Activated CD8-positive, alpha-beta T cell treated with anti-CD3 and anti-CD28 coated beads for 36 hours (primary cell): ENCODE measurements around the gene GFPT2. TPM values are rescaled to one million over a fixed set of nuclear protein-coding genes. Genes with fewer than 3 reads are reported as not detected.

Experiments used
- ATAC-seq: fragments of 200-7000 bp; cut with Tn5 transposase; one replicate; pipeline ENCODE4 v1.10.0; 2021; ENCODE audit warnings: mild to moderate bottlenecking, moderate library complexity
- CTCF ChIA-PET: fragments of 350-600 bp; sonication (Branson Sonifier 250); formaldehyde crosslinking; loops from one replicate; lab custom pipeline; 2021; ENCODE audit warnings: antibody characterized with exemption; lab: Charles Lee
- POLR2A ChIA-PET: fragments of 350-600 bp; sonication (Branson Sonifier 250); formaldehyde crosslinking; loops from one replicate; lab custom pipeline; 2021; ENCODE audit warnings: antibody characterized with exemption; lab: Charles Lee
- DNase-seq: peaks from one replicate; pipeline ENCODE4 v3.0.0-alpha.2; 2020
- H3K27ac Mint-ChIP-seq: one replicate; pipeline ENCODE4 v1.8.0; 2021; ENCODE audit warnings: mild to moderate bottlenecking, mixed read lengths
- H3K27me3 Mint-ChIP-seq: one replicate; pipeline ENCODE4 v1.8.0; 2021; ENCODE audit warnings: mixed read lengths
- H3K36me3 Mint-ChIP-seq: one replicate; pipeline ENCODE4 v1.8.0; 2021; ENCODE audit warnings: low read depth, mixed read lengths
- H3K4me1 Mint-ChIP-seq: one replicate; pipeline ENCODE4 v1.8.0; 2021; ENCODE audit warnings: low read depth, mixed read lengths
- H3K4me3 Mint-ChIP-seq: one replicate; pipeline ENCODE4 v1.8.0; 2021; ENCODE audit warnings: mild to moderate bottlenecking, moderate library complexity, mixed read lengths
- H3K9me3 Mint-ChIP-seq: one replicate; pipeline ENCODE4 v1.8.0; 2021; ENCODE audit warnings: mixed read lengths
- CTCF ChIP-seq: fragments of 200-600 bp; IDR thresholded peaks from one replicate; pipeline ENCODE4 v1.8.0; 2022; ENCODE audit warnings: antibody characterized with exemption, mild to moderate bottlenecking
- intact Hi-C: fragments of 100-400 bp; cut with micrococcal nuclease; formaldehyde crosslinking; loops from one replicate; pipeline ENCODE4 v1.10.0; 2022
- total RNA-seq, 2 experiments: library from RNA; stranded (reverse); gene quantifications; one replicate each; pipeline ENCODE4 v1.2.3, GENCODE V29; 2021

The GFPT2 gene
- total RNA-seq, 2 experiments from 2014 or later, result not detected

- Mint-ChIP-seq H3K27ac (no peak overlapping the region), H3K4me3 (peak overlapping the region; percentile 38), H3K36me3 (no peaks in the 10 kb centered on the region), H3K27me3 (peaks cover 33% of the 10 kb centered on the region), H3K9me3 (no peaks in the 10 kb centered on the region), H3K4me1 (peaks cover 5% of the 10 kb centered on the region)
- ChIA-PET CTCF (interaction anchor here (1.3 to 1.5 kb wide), 3 partner anchors 24 to 37 kb away, joined by 3 to 8 read pairs (median 6); no protein-coding TSS in a partner anchor), POLR2A (interaction anchor here (1.3 kb wide), 1 partner anchor 24 kb away, joined by 3 read pairs; no protein-coding TSS in a partner anchor)
- DNase-seq (no peak), ATAC-seq (no peak)
- TF ChIP-seq CTCF, result no peak
- intact Hi-C loops, result no loop called here
Observed at GRCh38 chr5:180352116-180353047, 754 bp downstream of the GFPT2 start.

- no peak for ATAC-seq
- H3K36me3 Mint-ChIP-seq, result no peaks in the 10 kb centered on the region
- POLR2A ChIA-PET, result interaction anchor here (1.3 kb wide), 1 partner anchor 22 kb away, joined by 3 read pairs; no protein-coding TSS in a partner anchor
- DNase-seq, result no peak
- H3K4me3 Mint-ChIP-seq, result no peak overlapping the region
- H3K9me3 Mint-ChIP-seq, result no peaks in the 10 kb centered on the region
- peaks cover 29% of the 10 kb centered on the region for H3K27me3 Mint-ChIP-seq
- CTCF ChIA-PET, result interaction anchor here (1.3 to 1.5 kb wide), 3 partner anchors 22 to 35 kb away, joined by 3 to 8 read pairs (median 3); no protein-coding TSS in a partner anchor
- no peak overlapping the region for H3K27ac Mint-ChIP-seq
- intact Hi-C loops, result no loop called here
- TF ChIP-seq CTCF, result no peak
- peaks cover 5% of the 10 kb centered on the region for H3K4me1 Mint-ChIP-seq
Observed at GRCh38 chr5:180350711-180351465, 2.2 kb downstream of the GFPT2 start.

GRCh38 chr5:180350296-180350695 lies 2.8 kb downstream of the GFPT2 start:
- H3K27me3 Mint-ChIP-seq, result peaks cover 28% of the 10 kb centered on the region
- ATAC-seq (no peak), DNase-seq (no peak)
- no peak overlapping the region for H3K4me3 Mint-ChIP-seq
- CTCF ChIA-PET, result interaction anchor here (1.3 kb wide), 1 partner anchor 34 kb away, joined by 3 read pairs; no protein-coding TSS in a partner anchor
- no peaks in the 10 kb centered on the region for H3K9me3 Mint-ChIP-seq
- POLR2A ChIA-PET, result no interaction called here
- H3K4me1 Mint-ChIP-seq, result peaks cover 5% of the 10 kb centered on the region
- H3K36me3 Mint-ChIP-seq, result no peaks in the 10 kb centered on the region
- TF ChIP-seq CTCF, result no peak
- no peak overlapping the region for H3K27ac Mint-ChIP-seq
- intact Hi-C loops, result no loop called here

- TF ChIP-seq CTCF, result no peak
- POLR2A ChIA-PET, result no interaction called here
Observed at GRCh38 chr5:180349391-180349790, 3.7 kb downstream of the GFPT2 start.

More at GRCh38 chr5:180349391-180349790, 3.7 kb downstream of the GFPT2 start:
- Mint-ChIP-seq H3K36me3 (no peaks in the 10 kb centered on the region), H3K27me3 (peaks cover 19% of the 10 kb centered on the region), H3K9me3 (no peaks in the 10 kb centered on the region), H3K4me3 (no peak overlapping the region), H3K4me1 (peaks cover 4% of the 10 kb centered on the region), H3K27ac (no peak overlapping the region)
- intact Hi-C loops, result no loop called here
- CTCF ChIA-PET, result interaction anchor here (1.3 kb wide), 1 partner anchor 33 kb away, joined by 3 read pairs; no protein-coding TSS in a partner anchor
- DNase-seq (no peak), ATAC-seq (no peak)
